AG10803 (cell line): ENCODE data around the gene CPS1.

ENCODE experiments used
- DNase-seq: peaks from one replicate; pipeline ENCODE4 v3.0.0; 2010; ENCODE audit warnings: low read depth
- H3K4me3 ChIP-seq: 2 replicates; pipeline ENCODE4 v1.5.1; 2011; ENCODE audit warnings: mild to moderate bottlenecking, low read length, control low read depth
- TF ChIP-seq, protein P1 (sequence below): conservative IDR thresholded peaks from 2 replicates; pipeline ENCODE4 v1.5.1; 2011; ENCODE audit warnings: mild to moderate bottlenecking, low read length, control low read depth, inconsistent platforms

The CPS1 gene

DNA sequence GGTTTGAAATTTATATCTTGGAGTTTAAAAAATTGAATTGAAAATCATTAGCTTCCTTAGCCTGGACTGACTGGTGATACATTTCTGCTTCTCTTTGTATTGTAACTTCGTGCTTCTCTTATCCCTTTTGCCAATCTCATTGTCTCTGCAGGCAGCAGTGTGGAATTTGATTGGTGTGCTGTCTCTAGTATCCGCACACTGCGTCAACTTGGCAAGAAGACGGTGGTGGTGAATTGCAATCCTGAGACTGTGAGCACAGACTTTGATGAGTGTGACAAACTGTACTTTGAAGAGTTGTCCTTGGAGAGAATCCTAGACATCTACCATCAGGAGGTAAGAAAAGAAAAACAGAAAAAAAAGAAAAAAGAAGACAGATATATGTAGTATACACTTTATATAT, 85.9 kb downstream of the CPS1 start:
- no peak for DNase-seq
- TF ChIP-seq, protein P1, sequence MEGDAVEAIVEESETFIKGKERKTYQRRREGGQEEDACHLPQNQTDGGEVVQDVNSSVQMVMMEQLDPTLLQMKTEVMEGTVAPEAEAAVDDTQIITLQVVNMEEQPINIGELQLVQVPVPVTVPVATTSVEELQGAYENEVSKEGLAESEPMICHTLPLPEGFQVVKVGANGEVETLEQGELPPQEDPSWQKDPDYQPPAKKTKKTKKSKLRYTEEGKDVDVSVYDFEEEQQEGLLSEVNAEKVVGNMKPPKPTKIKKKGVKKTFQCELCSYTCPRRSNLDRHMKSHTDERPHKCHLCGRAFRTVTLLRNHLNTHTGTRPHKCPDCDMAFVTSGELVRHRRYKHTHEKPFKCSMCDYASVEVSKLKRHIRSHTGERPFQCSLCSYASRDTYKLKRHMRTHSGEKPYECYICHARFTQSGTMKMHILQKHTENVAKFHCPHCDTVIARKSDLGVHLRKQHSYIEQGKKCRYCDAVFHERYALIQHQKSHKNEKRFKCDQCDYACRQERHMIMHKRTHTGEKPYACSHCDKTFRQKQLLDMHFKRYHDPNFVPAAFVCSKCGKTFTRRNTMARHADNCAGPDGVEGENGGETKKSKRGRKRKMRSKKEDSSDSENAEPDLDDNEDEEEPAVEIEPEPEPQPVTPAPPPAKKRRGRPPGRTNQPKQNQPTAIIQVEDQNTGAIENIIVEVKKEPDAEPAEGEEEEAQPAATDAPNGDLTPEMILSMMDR, result no peak
- H3K4me3 ChIP-seq, result no peak overlapping the region

DNA sequence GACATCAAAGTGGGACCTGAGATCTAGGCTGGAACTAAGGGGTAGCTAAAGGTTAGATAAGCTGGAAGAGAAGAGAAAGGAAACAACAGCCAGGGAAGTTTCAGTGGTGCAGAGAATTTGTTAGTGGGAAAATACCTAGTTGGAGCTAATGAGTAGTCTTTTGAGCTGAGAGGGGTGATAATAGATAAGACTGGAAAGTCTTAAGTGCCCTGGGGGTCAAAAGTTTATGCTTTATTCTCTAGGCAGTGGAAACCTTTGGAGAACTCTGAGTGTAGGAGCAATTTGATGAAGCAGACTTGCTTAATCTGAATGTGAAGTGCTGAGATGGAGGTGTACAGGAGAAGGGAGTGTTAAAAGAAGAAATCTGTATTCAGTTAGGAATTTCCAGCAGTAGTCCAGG, 90.8 kb downstream of the CPS1 start:
- no peak overlapping the region for H3K4me3 ChIP-seq
- TF ChIP-seq, protein P1, result no peak
- DNase-seq, result no peak

DNA sequence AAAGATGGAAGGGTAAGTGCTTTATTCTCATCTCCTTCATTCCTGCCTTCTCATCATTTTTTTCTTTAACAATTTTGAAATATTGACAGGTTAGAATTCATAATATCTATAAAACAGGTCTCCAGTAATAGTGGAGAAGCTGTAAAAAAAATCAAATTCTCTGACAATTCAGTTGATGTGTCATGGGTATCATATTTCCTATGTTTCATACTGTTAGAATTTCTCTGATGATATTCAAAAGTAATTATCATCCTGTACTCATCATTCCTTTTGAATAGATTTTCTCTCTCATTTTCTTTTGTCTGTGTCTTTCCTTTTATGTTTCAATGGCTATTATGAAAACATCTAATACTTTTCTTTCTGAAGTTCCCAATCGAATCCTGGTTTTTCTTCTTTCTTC, 97.7 kb downstream of the CPS1 start:
- TF ChIP-seq, protein P1, result no peak
- no peak overlapping the region for H3K4me3 ChIP-seq
- no peak for DNase-seq

DNA sequence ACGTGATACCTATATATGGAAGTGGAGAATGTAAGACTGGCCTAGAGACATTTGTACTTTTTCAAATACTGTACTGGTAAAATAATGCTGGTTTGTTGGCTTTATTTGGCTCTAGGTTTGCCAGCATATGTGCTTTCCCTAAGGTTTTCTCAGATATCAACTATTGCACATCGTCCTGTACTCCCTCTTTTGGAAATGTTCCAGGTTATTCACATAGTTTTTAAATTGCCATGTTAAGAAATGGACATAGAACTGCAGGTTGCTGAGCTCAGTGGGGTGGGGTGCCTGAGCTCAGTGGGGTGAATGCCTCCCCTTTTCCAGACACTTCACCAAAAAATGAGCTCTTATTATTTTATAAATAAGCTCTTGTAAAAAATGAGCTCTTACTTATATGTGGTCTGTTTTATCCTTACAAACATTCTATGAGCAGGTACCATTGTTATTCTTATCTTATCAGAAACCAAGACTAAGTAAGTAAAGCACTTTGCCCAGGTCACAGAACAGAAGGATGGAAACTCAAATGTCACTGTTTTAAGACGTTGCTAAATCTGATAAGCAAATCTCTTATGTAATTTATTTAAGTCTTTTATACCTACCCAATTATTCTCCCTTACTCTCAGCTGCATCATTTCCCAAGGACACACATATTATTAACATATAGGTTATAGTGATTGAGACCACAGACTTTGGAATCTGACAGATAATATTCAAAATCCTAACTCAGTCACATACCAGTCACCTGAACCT, 99.0 kb downstream of the CPS1 start:
- H3K4me3 ChIP-seq, result no peak overlapping the region
- no peak for DNase-seq
- TF ChIP-seq, protein P1, result no peak

DNA sequence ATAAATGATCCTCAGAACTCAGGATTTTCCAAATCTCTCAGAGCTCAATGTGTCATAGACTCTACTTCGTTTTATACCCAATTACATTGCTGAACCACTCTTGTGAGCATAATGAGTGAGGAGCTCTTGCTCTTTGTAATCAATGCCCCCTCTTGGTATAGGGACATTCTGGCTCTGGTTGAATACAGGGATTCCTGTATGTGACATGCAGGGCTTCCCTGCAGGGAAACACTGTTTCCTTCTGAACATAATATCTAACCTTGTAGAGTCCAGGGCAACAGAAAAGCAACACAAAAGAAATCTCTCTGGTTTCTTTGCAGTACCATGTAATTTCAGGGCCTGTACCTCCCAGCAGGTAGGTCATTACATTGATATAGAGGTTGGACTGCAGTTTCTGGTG, 101.5 kb downstream of the CPS1 start:
- no peak overlapping the region for H3K4me3 ChIP-seq
- TF ChIP-seq, protein P1, result no peak
- DNase-seq, result no peak

DNA sequence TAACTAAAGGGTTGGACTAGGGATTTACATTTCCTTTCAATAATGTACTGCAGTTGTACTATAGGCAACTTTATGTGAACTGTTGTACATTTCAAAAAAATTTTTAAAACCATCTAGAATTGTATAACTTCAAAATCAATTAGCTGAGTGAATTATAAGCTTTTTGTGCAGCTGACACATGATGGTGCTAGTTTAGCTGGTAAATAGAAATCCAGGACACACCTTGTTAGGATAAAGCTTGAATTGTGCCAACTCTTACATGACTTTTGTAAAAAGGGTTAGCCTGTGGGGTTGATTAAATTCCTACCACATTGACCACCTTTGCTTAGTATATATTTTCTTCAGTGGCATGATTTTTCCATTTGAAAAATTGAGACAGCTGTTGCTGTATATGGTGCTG, 104.4 kb downstream of the CPS1 start:
- TF ChIP-seq, protein P1, result no peak
- H3K4me3 ChIP-seq, result no peak overlapping the region
- no peak for DNase-seq

DNA sequence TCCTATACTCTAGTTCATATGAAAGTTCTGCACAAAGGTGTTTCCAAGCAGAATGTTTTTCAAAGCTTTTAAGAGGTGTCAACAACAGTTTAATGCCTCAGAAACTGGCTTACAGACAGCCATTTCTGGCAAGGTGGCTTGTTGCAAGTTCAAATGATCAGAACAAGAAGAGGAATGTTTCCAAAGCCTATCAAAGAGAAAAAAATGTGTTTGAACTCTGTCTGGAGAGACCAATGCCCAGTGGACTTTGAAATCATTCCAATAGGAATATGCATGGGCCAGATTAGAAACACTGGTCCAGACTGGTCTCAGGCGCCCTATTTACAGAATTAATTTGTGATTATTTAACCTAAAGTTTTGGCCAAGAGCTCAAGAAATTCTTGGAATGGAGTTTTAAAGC, 106.2 kb downstream of the CPS1 start:
- TF ChIP-seq, protein P1, result no peak
- DNase-seq, result no peak
- no peak overlapping the region for H3K4me3 ChIP-seq
